Body of pancreas (tissue), 4 donors: ENCODE results near the gene LECT2. TPM values are rescaled to one million over a fixed set of nuclear protein-coding genes. Genes with fewer than 3 reads are reported as not detected.

Experiments
- ATAC-seq: fragments of 150-250 bp; one replicate; pipeline ENCODE4 v1.9.1; 2016
- DNase-seq, 4 donors: peaks; one replicate each; pipeline ENCODE4 v3.0.0-alpha.2; 2019
- H3K27ac ChIP-seq, 4 donors: fragments of 200-600 bp; sonication (generic); 1 replicate in 3 of 4; 2 replicates in 1 of 4; pipeline versions ENCODE4 v1.5.1 to v1.6.1; 2016 to 2019; ENCODE audit warnings: mild to moderate bottlenecking in 1 of 4, mixed read lengths in 1 of 4, moderate library complexity in 1 of 4
- H3K27me3 ChIP-seq, 2 donors: fragments of 200-600 bp; sonication (generic); one replicate each; pipeline ENCODE4 v1.6.0; 2016; ENCODE audit warnings: mild to moderate bottlenecking in 1 of 2
- H3K36me3 ChIP-seq, 2 donors: fragments of 200-600 bp; sonication (generic); replicated peaks in 1 of 2; 2 replicates each; pipeline ENCODE4 v1.5.1; 2016; ENCODE audit warnings: low read depth in 2 of 2; ENCODE audit not compliant: insufficient read depth in 1 of 2
- H3K4me1 ChIP-seq: fragments of 200-600 bp; sonication (generic); one replicate; pipeline ENCODE4 v1.6.0; 2016
- H3K4me3 ChIP-seq, 2 donors: fragments of 200-600 bp; sonication (generic); 1 replicate in 1 of 2; 2 replicates in 1 of 2; pipeline ENCODE4 v1.5.1; 2016 to 2019
- H3K9me3 ChIP-seq, 3 donors: fragments of 200-600 bp; sonication (generic); 1 replicate in 2 of 3; 2 replicates in 1 of 3; pipeline ENCODE4 v1.5.1; 2016
- CTCF ChIP-seq, 7 experiments: fragments of 450-650 bp in 4 of 7; fragments of 200-600 bp in 3 of 7; sonication (generic) in 3 of 7; IDR thresholded peaks; one replicate each; pipeline ENCODE4 v1.5.1; 2016 to 2019; ENCODE audit warnings: antibody characterized with exemption in 7 of 7
- POLR2A ChIP-seq, 3 donors: fragments of 450-650 bp; IDR thresholded peaks; one replicate each; pipeline ENCODE4 v1.6.1; 2016; ENCODE audit warnings: antibody characterized with exemption in 3 of 3, mild to moderate bottlenecking in 2 of 3
- WGBS, 2 donors: methylation state at CpG; one replicate each; pipeline ENCODE4 v1.1.5; 2017; 5-methylcytosine and 5-hydroxymethylcytosine counted together
- intact Hi-C: fragments of 100-400 bp; cut with DNase I; formaldehyde crosslinking; loops from one replicate; pipeline ENCODE4 v1.15.1; 2023
- total RNA-seq, 2 donors: library from RNA; depleted of rRNA; stranded (reverse); fragments of >200 nt; gene quantifications; one replicate each; pipeline ENCODE4 v1.1.0, GENCODE V29; 2016

Gene LECT2
- total RNA-seq, 2 donors from 2014 or later = not detected

GRCh38 chr5:135990528-135991255 lies 35.9 kb upstream of the LECT2 start:
- ATAC-seq (no peak), DNase-seq (no peak)
- H3K9me3 ChIP-seq = no peaks in the 10 kb centered on the region
- intact Hi-C loops = no loop called here
- H3K36me3 ChIP-seq = no peaks in the 10 kb centered on the region
- no peak for TF ChIP-seq CTCF (IDR thresholded peaks at IDR 0.05)
- no peak for TF ChIP-seq POLR2A (IDR thresholded peaks at IDR 0.05)
- WGBS, 2 donors = 74 to 80% methylated on average over 16 to 21 of the region's 21 CpGs
- H3K27me3 ChIP-seq = no peaks in the 10 kb centered on the region
- H3K27ac ChIP-seq = no peak overlapping the region
- H3K4me1 ChIP-seq = no peaks in the 10 kb centered on the region
- H3K4me3 ChIP-seq = no peak overlapping the region

- WGBS, 2 donors = 61 to 63% methylated on average over 7 of the region's 7 CpGs
- DNase-seq (no peak), ATAC-seq (no peak)
- Histone ChIP-seq H3K36me3 (no peaks in the 10 kb centered on the region), H3K4me1 (no peaks in the 10 kb centered on the region), H3K27ac (no peak overlapping the region), H3K9me3 (no peaks in the 10 kb centered on the region), H3K27me3 (no peaks in the 10 kb centered on the region), H3K4me3 (no peak overlapping the region)
- intact Hi-C loops = no loop called here
- TF ChIP-seq POLR2A (IDR thresholded peaks at IDR 0.05) (no peak), CTCF (IDR thresholded peaks at IDR 0.05) (no peak)
These were observed 34.9 kb upstream of the LECT2 start for GRCh38 chr5:135989686-135990085.

GRCh38 chr5:135988546-135988945 lies 33.8 kb upstream of the LECT2 start:
- intact Hi-C loops = no loop called here
- TF ChIP-seq CTCF (IDR thresholded peaks at IDR 0.05) (no peak), POLR2A (IDR thresholded peaks at IDR 0.05) (no peak)
- ATAC-seq (no peak), DNase-seq (no peak)
- WGBS, 2 donors = 51 to 72% methylated on average over 3 of the region's 3 CpGs
- Histone ChIP-seq H3K27ac (no peak overlapping the region), H3K4me3 (no peak overlapping the region), H3K9me3 (no peaks in the 10 kb centered on the region), H3K27me3 (no peaks in the 10 kb centered on the region), H3K36me3 (no peaks in the 10 kb centered on the region), H3K4me1 (no peaks in the 10 kb centered on the region)

- Histone ChIP-seq H3K27ac (no peak overlapping the region), H3K4me1 (no peaks in the 10 kb centered on the region), H3K36me3 (no peaks in the 10 kb centered on the region), H3K9me3 (no peaks in the 10 kb centered on the region), H3K4me3 (no peak overlapping the region), H3K27me3 (no peaks in the 10 kb centered on the region)
- DNase-seq = no peak
- WGBS, 2 donors = 51 to 64% methylated on average over 3 of the region's 3 CpGs
- TF ChIP-seq CTCF (IDR thresholded peaks at IDR 0.05) (no peak), POLR2A (IDR thresholded peaks at IDR 0.05) (no peak)
- ATAC-seq = no peak
- intact Hi-C loops = no loop called here
These were observed 32.2 kb upstream of the LECT2 start for GRCh38 chr5:135986891-135987401.

- WGBS, 2 donors = 70 to 78% methylated on average over 3 of the region's 3 CpGs
- TF ChIP-seq CTCF (IDR thresholded peaks at IDR 0.05) (no peak), POLR2A (IDR thresholded peaks at IDR 0.05) (no peak)
- ATAC-seq (no peak), DNase-seq (no peak)
- no peak overlapping the region for H3K27ac ChIP-seq
- no peaks in the 10 kb centered on the region for H3K27me3 ChIP-seq
- intact Hi-C loops = no loop called here
- no peaks in the 10 kb centered on the region for H3K36me3 ChIP-seq
- no peaks in the 10 kb centered on the region for H3K4me1 ChIP-seq
- H3K4me3 ChIP-seq = no peak overlapping the region
- H3K9me3 ChIP-seq = no peaks in the 10 kb centered on the region
These were observed 31.6 kb upstream of the LECT2 start for GRCh38 chr5:135986401-135986800.
